Activated T-helper 1 cell treated with anti-CD3 and anti-CD28 coated beads, Interleukin-2, amount 50 U/mL, for 16 hours (primary cell): Measurements from ENCODE around the gene CSNK1G2.
A peak's percentile ranks its signal among the peaks of the same experiment; 100 is the strongest.

Experiments
- DNase-seq, 2 donors: peaks; one replicate each; pipeline ENCODE4 v3.0.0-alpha.2; 2020; ENCODE audit warnings: low read depth in 1 of 2, low spot score in 1 of 2

The CSNK1G2 gene

DNA sequence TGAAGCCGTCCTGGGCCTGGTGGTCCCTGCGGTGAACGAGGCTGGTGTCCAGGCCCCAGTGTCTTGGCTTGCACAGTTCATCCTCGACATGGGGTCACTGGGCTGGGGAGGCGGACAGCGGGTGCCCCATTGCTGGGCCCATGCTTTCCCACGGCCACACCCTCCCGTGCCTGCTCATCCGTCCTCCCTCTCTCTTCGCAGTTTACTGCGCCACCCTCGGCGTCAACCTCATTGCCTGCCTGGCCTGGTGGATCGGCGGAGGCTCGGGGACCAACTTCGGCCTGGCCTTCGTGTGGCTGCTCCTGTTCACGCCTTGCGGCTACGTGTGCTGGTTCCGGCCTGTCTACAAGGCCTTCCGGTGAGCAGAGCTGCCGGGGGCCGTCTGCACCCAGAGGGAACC is 23.0 kb upstream of the CSNK1G2 start:
- DNase-seq: no peak

GRCh38 chr19:1918975-1919374 is 22.0 kb upstream of the CSNK1G2 start:
- no peak for DNase-seq

GRCh38 chr19:1920644-1921043 is 20.3 kb upstream of the CSNK1G2 start:
- DNase-seq: no peak

DNA sequence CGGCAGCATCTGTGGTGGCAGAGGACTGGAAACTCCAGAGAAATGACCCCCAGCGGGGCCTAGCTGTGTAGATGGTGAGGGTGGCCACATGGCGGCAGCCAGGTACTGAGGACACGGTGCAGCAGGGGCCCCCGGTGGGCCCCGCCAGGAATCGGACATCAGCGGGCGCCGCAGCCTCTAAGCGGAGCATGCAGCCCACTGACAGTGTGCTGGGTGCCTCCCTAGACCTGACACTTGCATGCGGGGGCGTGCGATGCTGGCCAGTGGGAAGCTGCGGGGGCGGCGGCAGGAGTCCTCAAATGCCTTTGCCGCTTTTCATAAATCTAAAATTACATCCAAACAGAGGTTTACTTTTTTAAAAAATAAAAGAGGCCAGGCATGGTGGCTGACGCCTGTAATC is 19.6 kb upstream of the CSNK1G2 start:
- no peak for DNase-seq

DNA sequence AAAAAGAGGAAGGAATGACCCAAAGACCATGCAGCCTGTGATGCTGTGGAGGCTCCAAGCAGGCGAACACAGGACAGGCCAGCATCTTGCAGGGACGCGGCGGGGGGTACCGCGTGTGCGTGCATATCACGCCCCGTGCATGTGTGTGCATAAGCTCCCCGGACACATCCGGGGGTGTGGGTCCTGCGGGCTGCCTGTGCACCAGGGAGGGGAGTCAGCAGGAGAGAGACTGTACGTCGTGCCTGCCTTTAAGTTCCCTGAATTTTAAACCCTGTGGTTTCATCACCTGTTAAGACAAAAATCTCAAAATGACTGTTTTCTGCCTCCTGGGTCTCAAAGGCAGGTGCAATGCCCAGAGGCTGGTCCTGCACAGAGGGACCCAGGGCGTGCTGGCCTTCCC is 19.1 kb upstream of the CSNK1G2 start:
- no peak for DNase-seq

DNA sequence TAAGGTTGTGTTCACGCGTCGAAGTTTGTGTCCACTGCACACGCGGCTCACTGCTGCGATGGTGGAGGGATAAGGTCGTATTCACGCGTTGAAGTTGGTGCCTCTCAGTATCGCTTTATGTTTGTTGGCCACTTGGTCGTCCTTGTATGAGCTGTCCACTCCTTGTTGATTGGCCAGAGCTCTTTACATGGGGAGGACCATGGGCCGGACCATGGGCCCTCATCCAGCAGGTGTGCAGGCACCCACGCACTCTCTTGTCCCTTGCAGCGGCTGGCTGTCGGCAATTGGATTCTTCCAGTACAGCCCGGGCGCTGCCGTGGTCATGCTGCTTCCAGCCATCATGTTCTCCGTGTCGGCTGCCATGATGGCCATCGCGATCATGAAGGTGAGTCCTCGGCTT is 18.2 kb upstream of the CSNK1G2 start:
- no peak for DNase-seq

DNA sequence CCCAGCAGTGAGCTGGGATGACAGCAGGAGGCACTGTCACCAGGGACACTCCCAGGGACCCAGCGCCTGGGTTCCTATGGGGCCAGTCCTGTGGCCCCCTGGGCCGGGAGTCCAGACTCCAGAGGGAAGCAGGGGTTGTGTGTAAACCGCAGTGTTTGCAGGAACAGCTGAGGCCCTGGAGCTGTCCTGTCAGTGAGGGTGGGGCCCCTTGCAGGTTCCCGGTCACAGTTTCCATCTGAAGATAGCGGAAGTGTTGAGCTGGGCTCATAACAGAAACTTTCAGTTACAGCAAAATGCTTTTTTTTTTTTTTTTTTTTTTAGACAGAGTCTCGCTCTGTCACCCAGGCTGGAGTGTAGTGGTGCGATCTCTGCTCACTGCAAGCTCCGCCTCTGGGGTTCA is 17.7 kb upstream of the CSNK1G2 start:
- no peak for DNase-seq

DNA sequence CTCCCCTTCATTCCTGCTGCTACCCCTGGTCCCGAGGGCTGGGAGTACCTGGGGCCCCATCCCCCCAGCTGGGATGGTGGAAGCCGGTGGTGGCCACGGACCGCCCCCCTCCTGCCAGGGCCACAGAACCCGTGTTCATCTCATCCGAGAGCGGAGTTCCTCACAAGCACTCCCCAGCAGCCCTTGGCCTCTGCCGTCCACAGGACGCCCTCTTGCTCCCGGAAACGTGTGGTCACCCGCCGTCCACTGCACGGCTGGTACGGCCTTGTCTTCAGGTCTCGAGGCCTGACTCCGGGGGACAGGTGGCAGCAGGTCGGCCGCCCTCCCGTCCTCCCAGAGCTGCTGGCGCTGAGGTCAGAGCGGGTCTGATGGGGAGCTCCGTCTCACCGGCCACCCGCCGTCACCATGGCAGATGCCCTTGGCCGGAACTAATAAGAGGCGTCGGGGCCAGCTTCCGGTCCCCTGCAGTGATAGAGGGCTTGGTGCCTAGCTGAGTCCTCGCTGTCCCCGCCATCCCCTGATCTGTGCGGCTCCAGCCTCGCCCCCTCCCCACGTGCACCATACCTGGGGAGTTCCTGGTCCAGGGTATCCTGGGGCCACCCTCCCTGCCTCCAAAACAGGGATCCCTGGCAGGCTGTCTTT is 16.5 kb upstream of the CSNK1G2 start:
- no peak for DNase-seq

DNA sequence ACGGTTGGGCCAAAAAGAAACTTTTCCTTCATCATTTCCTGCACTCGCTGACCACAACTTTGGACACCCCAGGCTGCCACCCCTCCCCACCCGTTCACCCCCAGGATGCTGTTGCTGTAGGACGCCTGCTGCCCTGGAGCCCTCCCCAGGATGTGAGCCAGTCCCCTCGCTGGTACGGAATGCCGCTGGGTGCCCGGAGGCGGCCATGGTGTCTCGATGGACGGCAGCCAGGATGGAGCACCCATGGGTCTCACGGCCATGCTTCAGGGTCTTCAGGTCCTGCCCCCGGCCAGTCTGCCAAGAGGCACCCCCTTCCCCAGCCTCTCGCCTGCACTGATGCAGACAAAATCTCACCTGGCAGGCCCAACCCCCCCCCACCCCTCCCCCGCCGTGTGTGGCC is 15.4 kb upstream of the CSNK1G2 start:
- no peak for DNase-seq

DNA sequence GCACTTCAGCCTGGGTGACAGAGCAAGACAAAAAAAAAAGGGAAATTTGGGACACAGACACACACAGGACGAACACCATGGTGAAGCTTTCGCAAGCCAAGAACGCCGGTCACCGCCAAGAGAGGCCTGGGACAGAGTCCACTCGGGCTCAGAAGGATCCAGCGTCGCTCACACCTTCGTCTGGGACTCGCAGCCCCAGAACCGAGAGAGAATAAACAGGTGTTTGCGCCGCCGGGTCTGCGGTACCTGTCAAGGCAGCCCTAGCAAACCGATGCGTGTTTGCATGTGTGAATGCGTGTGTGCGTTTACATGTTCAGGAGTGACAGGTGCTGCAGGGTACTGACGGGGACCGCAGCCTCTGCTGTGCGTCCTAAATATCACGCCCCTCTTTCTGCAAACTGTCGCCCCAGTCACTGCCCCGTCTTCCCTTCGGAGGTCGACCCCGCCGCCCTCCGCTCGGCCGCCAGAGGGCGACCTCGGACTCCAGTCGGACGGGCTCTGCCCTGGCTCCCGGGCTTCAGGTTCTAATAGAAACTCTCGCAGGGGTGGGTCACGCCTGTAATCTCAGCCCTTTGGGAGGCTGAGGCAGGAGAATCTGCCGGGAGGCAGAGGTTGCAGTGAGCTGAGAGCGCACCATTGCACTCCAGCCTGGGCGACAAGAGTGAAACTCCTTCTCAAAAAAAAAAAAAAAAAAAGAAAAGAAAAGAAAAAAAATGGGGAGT is 11.8 kb upstream of the CSNK1G2 start:
- DNase-seq: peak; percentile 62 to 74

- no peak for DNase-seq
Observed at GRCh38 chr19:1931445-1931844, 9.5 kb upstream of the CSNK1G2 start.

DNA sequence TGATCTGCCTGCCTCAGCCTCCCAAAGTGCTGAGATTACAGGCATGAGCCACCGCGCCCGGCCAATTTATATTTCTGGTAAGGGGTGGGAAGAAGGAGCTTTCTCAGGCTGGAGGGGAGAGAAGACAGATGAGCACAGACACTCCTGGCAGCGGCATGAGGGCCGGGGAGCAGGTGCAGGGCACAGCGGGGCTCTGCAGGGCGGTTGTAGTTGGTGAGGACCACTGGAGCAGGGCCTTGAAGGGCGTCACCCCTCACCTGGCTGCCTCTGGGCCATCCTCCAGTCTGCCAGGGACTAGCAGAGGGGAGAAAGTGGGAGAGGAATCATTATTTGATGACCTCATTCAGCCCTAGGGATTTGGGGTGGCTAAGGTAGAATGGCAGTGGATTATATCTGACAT is 8.6 kb upstream of the CSNK1G2 start:
- DNase-seq: no peak

- no peak for DNase-seq
Observed at GRCh38 chr19:1933244-1933643, 7.7 kb upstream of the CSNK1G2 start.

GRCh38 chr19:1933942-1934341 is 7.0 kb upstream of the CSNK1G2 start:
- DNase-seq: no peak

DNA sequence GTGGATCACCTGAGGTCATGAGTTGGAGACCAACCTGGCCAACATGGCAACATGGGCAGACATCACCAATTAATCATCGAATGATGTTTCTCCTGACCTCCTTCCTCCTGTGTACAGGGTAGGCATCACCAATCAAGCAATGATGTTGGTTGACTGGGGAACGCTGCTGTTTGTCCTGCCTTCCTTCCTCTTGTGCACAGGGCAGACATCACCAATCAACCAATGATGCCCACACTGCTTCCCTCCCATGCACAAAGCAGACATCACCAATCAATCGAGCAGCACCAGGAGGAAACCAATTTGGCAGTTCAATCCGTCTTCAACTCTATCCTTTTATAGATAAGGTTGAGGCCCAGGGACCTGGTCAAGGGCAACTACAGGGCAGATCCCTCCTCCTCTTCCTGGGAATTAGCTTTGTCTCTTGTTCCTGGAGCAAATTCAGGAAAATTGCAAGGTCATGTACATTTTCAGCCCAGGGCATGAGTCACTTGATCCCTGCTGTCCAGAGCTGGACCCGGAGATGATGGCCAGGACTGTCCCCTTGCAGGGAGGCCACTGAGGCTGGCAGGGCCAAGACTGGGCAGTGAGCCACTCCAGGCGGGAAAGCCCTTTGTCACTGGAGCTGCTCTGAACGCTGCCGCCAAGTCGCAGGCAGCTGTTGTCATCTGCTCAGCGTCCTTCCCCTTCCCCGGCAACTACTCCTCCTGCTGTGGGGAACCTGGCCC is 5.3 kb upstream of the CSNK1G2 start:
- DNase-seq: no peak

DNA sequence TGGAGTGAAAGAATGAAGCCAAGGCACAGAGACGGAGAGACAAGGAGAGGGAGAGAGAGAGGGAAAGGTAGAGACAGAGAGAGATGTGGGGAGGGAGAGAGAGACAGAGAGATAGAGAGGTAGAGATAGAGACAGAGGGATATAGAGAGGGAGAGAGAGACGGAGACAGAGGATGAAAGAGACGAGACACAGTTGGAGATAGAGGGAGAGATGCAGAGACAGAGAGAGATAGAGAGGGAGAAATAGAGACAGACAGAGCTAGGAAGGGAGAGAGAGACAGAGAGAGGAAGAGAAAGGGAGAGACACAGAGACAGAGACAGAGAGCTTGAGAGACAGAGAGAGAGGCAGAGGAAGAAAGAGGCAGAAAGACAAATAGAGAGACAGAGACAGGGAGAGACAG is 4.5 kb upstream of the CSNK1G2 start:
- no peak for DNase-seq

GRCh38 chr19:1936916-1937610 is 3.9 kb upstream of the CSNK1G2 start:
- DNase-seq: no peak

GRCh38 chr19:1938071-1938470 is 2.9 kb upstream of the CSNK1G2 start:
- no peak for DNase-seq

DNA sequence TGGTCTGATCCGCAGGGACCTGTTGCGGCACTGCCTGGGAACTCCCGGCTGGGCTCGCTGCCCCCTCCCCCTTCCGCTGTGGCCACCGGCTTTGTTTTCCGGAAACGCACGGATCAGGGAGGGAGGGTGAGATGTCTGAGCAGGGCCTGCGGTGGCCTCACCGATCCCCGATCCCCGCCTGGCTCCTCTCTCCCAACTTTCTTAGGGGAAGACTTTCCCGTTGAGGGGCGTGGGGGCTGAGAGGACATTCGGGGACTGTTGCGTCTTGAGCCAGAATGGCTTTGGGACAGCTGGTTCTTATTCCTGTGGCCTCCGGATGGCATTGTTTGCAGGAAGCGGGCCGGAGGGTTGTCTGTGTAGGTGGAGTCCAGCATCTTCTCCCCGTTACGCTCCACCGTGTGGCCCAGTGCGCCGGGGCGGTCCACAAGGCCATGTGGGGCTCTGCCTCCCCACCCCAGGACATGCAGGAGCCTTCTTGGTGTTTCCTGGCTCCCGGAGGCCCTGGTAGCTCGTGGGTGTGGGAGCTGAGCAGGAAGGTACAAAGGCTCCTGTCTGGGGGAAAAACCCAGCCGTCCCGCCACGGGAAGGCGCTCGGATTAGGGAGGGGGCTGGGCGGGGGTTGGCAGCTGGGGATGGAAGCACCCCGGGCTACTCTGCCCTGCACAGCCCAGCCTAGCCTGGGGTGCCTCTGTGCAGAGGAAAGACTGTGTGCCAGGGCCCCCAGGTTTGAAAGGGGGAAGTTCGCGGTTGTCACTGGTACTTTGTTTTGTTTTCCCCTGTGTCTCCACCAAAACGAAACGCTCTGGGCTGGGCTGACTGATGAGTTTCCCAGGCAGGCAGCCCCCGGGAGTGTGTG is 1.3 kb downstream of the CSNK1G2 start:
- peak; percentile 58 to 73 for DNase-seq

- no peak for DNase-seq
Observed at GRCh38 chr19:1942934-1943555, 2.1 kb downstream of the CSNK1G2 start.
